ENCODE results near the gene FAF1. TPM values are rescaled to one million over a fixed set of nuclear protein-coding genes. Genes with fewer than 3 reads are reported as not detected.

Gene FAF1
- total RNA-seq, 2 donors from 2014 or later = 60.3 to 66.7 TPM

GRCh38 chr1:50661626-50662025 is 298.4 kb downstream of the FAF1 start:
- intact Hi-C loops (cut with DNase I) = no loop called here
- TF ChIP-seq CTCF (IDR thresholded peaks at IDR 0.05) = no peak
- H3K4me3 ChIP-seq = no peak overlapping the region
- no peaks in the 10 kb centered on the region for H3K4me1 ChIP-seq
- no peaks in the 10 kb centered on the region for H3K36me3 ChIP-seq
- H3K9me3 ChIP-seq = no peaks in the 10 kb centered on the region
- no peaks in the 10 kb centered on the region for H3K27me3 ChIP-seq
- DNase-seq = no peak
- no peak overlapping the region for H3K9ac ChIP-seq (ENCODE audit: low read depth in 2 of 2, low read length in 2 of 2)
- no peak overlapping the region for H3K27ac ChIP-seq

GRCh38 chr1:50659107-50659662 is 300.9 kb downstream of the FAF1 start:
- intact Hi-C loops (cut with DNase I) = no loop called here
- H3K9ac ChIP-seq (ENCODE audit: low read depth in 2 of 2, low read length in 2 of 2) = no peak overlapping the region
- H3K4me3 ChIP-seq = no peak overlapping the region
- H3K9me3 ChIP-seq = no peaks in the 10 kb centered on the region
- no peak for DNase-seq
- H3K4me1 ChIP-seq = no peaks in the 10 kb centered on the region
- no peak overlapping the region for H3K27ac ChIP-seq
- no peaks in the 10 kb centered on the region for H3K27me3 ChIP-seq
- no peaks in the 10 kb centered on the region for H3K36me3 ChIP-seq
- TF ChIP-seq CTCF (IDR thresholded peaks at IDR 0.05) = no peak

GRCh38 chr1:50658459-50659076 is 301.5 kb downstream of the FAF1 start:
- H3K9ac ChIP-seq (ENCODE audit: low read depth in 2 of 2, low read length in 2 of 2) = no peak overlapping the region
- no peak overlapping the region for H3K4me3 ChIP-seq
- H3K4me1 ChIP-seq = no peaks in the 10 kb centered on the region
- no peaks in the 10 kb centered on the region for H3K36me3 ChIP-seq
- DNase-seq = no peak
- no peaks in the 10 kb centered on the region for H3K27me3 ChIP-seq
- H3K27ac ChIP-seq = no peak overlapping the region
- intact Hi-C loops (cut with DNase I) = no loop called here
- no peak for TF ChIP-seq CTCF (IDR thresholded peaks at IDR 0.05)
- H3K9me3 ChIP-seq = no peaks in the 10 kb centered on the region

GRCh38 chr1:50656931-50657330 is 303.1 kb downstream of the FAF1 start:
- H3K9me3 ChIP-seq = no peaks in the 10 kb centered on the region
- no peak overlapping the region for H3K9ac ChIP-seq (ENCODE audit: low read depth in 2 of 2, low read length in 2 of 2)
- intact Hi-C loops (cut with DNase I) = no loop called here
- no peaks in the 10 kb centered on the region for H3K4me1 ChIP-seq
- DNase-seq = no peak
- no peak overlapping the region for H3K27ac ChIP-seq
- no peaks in the 10 kb centered on the region for H3K27me3 ChIP-seq
- no peak for TF ChIP-seq CTCF (IDR thresholded peaks at IDR 0.05)
- no peak overlapping the region for H3K4me3 ChIP-seq
- no peaks in the 10 kb centered on the region for H3K36me3 ChIP-seq

GRCh38 chr1:50651476-50652263 is 308.4 kb downstream of the FAF1 start:
- no peak overlapping the region for H3K9ac ChIP-seq (ENCODE audit: low read depth in 2 of 2, low read length in 2 of 2)
- no peak for TF ChIP-seq CTCF (IDR thresholded peaks at IDR 0.05)
- H3K27ac ChIP-seq = no peak overlapping the region
- no peak for DNase-seq
- no peak overlapping the region for H3K4me3 ChIP-seq
- H3K36me3 ChIP-seq = no peaks in the 10 kb centered on the region
- intact Hi-C loops (cut with DNase I) = no loop called here
- no peaks in the 10 kb centered on the region for H3K27me3 ChIP-seq
- H3K9me3 ChIP-seq = no peaks in the 10 kb centered on the region
- H3K4me1 ChIP-seq = no peaks in the 10 kb centered on the region
